HFF-Myc (cell line): Measurements from ENCODE around the gene RASAL3.

Source experiments
- DNase-seq: peaks from one replicate; pipeline ENCODE4 v3.0.0-alpha.2; 2011; ENCODE audit warnings: low read depth; ENCODE audit errors: extremely low read depth
- H3K4me3 ChIP-seq: replicated peaks from 2 replicates; pipeline ENCODE4 v1.5.1; 2011; ENCODE audit warnings: low read depth, mild to moderate bottlenecking, control low read depth, low read length
- TF ChIP-seq, protein P1 (sequence below): IDR thresholded peaks from 2 replicates; pipeline ENCODE4 v1.5.1; 2012; ENCODE audit warnings: mild to moderate bottlenecking, low read depth, low read length, control low read depth; ENCODE audit errors: missing control alignments

The RASAL3 gene

DNA sequence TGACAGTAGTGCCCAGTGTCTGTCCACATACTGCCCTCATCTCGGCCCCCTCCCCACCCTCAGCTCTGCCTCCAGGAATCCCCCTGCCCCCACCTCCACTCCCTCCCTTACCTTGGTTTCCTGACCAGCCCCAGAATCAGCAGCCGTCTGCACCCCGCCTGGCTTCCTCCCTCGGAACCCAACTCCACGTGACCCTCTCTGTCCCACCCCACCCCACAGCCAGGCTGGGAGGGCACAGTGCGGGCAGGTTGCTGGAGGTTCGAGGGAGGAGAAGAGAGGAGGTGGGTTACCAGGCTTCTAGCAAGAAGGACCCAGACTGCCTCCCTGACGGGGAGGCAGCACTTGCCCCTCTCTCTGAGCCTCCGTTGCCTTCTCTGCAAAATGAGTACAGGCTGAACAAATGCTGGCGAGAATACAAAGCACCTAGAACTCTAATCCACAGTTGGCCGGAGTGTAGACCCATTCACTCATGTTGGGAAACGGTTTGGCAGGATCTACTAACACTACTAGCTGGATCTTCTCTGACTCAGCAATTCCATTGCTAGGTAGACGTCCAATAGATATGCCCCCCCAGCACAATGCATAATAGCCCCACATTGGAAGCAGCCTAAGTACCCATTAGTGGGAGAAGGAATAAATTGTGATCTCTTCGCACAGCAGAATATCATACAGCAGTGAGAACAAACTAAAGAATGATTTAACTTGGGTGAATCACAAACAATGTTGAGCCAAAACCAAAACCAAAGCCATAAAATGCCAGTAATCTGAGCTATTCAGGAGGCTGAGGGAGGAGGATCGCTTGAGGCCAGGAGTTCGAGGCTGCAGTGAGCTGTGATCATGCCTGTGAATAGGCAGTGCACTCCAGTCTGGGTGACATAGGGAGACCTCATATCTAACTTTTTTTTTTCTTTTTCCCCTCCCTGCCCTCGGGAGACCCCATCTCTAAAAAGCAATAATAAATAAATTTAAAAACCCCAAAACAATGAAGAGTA, at the start of gene RASAL3:
TSS of gene RASAL3 (minus strand) at position 151 of the 992 bp plus-strand sequence. CDS start 186 bp downstream, outside the sequence.
- no peak within 1 kb of the TSS for H3K4me3 ChIP-seq

DNA sequence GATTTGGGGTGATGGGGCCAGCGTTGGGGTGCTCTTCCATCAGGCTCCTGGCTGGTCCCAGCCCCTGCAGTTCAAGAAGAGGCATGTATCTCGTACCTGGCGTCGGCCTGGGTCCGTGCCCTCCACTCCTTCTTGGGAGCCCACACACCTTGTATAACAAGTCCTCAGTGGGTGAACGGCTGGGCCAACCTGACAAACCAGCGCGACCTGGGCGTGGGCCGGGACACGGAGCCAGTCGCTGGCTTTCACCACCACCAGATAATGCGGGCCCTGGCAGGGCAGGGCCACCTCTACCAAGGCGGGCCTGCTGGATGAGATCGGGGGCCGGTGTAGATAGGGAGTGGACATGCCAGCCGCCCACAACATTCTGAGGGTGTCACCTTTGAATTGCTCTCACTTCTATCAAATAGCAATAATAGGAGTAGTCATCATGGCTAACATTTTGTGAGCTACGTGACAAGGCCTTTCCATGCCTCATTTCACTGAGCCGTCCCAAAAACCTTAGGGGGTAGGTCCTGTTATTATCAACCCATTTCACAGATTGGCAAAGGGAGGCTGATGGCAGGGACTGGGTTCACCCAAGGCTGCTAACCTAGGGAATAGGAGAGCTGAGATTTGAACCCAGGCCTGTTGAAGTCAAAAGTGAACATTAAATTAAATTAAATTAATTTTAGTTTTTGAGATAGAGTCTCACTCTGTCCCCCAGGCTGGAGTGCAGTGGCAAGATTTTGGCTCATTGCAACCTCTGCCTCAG, 47.5 kb upstream of the RASAL3 start:
- TF ChIP-seq, protein P1, sequence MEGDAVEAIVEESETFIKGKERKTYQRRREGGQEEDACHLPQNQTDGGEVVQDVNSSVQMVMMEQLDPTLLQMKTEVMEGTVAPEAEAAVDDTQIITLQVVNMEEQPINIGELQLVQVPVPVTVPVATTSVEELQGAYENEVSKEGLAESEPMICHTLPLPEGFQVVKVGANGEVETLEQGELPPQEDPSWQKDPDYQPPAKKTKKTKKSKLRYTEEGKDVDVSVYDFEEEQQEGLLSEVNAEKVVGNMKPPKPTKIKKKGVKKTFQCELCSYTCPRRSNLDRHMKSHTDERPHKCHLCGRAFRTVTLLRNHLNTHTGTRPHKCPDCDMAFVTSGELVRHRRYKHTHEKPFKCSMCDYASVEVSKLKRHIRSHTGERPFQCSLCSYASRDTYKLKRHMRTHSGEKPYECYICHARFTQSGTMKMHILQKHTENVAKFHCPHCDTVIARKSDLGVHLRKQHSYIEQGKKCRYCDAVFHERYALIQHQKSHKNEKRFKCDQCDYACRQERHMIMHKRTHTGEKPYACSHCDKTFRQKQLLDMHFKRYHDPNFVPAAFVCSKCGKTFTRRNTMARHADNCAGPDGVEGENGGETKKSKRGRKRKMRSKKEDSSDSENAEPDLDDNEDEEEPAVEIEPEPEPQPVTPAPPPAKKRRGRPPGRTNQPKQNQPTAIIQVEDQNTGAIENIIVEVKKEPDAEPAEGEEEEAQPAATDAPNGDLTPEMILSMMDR: no peak
- H3K4me3 ChIP-seq: no peak overlapping the region
- no peak for DNase-seq

More for the DNA sequence above, at the start of gene RASAL3:
- TF ChIP-seq, protein P1: no peak
- DNase-seq: no peak

DNA sequence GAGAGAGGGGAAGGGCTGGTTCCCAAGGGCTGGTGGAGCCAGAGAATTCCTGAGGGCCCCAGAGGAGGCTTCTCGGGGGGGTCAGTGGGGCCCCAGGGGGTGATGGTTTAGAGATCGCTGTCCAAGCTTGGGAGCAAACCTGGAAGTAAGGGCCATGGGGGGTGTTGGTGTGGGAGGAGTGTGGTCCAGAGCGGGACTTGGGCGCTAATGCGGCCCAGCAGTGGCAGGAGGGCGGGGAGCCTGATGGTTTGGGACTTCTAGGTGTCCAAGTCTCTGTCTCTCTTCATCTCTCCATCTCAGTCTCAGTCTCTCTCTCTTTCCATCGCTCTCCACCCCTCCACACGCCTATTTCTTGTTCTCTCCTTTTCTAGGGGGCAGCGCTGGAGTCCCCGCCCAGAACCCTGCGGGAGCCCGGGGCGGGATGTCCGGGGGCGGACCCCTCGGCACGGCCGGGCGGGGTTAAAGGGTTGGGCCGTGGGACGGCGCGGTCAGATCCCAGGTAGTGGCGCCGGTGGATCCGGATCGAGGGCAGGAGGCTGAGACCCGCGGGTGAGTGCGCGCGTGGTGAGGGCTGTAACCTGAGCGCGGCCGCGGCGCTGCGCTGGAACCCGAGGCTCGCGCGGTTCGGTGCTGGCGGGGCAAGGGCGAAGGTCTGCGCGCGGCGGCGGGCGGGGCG, 43.8 kb upstream of the RASAL3 start, which contains the start of gene CYP4F22:
TSS of gene CYP4F22 (plus strand) at position 491 of the 676 bp plus-strand sequence. CDS start 16,812 bp downstream, outside the sequence.
- no peak within 1 kb of the TSS for H3K4me3 ChIP-seq
- TF ChIP-seq, protein P1: no peak
- no peak for DNase-seq

DNA sequence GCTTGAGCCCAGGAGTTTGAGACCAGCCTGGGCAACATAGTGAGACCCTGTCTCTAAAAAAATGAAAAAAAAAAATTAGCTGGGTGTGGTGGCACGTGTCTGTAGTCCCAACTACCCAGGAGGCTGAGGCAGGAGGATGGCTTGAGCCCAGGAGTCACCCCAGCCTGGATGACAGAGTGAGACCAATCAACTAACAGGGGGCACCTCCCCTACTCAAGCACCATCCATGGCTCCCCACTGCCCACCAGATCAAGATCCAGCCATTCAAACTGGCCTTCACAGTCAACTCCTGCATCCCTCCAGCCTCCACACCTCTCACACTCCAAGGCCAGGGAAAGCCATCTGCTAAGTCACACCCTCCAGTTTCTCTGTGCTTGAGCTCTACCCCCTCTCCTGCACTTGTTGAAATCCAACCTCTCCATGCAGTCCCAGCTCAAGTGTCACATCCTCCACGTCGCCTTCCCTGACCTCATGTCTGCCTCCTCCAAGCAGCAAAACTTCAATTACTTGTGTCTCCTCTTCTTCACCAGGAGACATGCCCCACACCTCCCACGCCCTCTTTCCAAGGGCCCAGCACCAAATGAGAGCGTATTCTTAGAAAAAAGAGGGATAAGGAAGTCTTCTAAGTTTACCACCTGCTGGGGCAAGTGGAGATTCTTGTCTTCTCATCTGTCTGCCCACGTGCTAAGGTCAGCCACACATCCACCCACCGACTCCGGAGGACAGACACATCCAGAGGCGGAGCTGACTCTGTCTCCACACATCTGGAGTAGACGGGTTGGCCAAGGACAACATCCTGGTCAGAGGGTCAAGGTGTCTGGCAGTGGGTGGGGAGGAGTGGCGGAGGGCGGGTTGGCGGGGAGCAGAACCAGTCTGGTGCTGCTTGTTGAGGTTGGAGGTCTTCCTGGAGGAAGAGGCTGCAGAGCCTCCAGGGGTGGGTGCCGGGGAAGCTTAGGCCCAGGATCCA, 43.0 kb upstream of the RASAL3 start:
- no peak overlapping the region for H3K4me3 ChIP-seq
- TF ChIP-seq, protein P1: no peak

DNA sequence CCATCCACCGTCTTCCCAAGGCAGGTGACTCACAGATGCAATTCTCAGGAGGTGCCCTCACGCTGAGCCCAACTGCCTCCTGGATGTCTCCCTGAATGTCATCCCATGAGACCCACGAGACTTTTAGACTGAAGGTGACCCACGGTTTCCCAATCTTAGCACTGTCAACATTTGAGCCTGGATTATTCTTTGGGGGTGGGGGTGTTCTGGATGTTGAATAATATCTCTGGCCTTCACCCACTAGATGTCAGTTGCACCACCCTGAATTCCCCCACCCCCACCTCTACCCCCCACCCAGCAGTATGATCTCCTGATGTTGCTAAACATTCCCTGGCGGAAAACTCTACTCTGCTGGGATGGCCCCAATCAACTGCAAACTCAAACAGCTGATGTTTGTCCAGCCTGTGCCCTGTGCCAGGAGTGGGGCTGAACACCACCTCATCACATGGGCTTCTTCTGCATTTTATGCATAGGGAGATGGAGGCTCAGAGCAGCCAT, 41.8 kb upstream of the RASAL3 start:
- no peak overlapping the region for H3K4me3 ChIP-seq
- no peak for DNase-seq
- TF ChIP-seq, protein P1: no peak

More for the DNA sequence above, 43.0 kb upstream of the RASAL3 start:
- DNase-seq: no peak
